Cardiac fibroblast (primary cell): ENCODE results near the gene CCNG1.

Source experiments
- DNase-seq, 2 donors: peaks; one replicate each; pipeline versions ENCODE4 v3.0.0 to v3.0.0-alpha.2; 2010; ENCODE audit warnings: low read depth in 2 of 2
- H3K4me3 ChIP-seq, 2 donors: replicated peaks in 1 of 2; 1 replicate in 1 of 2; 2 replicates in 1 of 2; pipeline ENCODE4 v1.5.1; 2011; ENCODE audit warnings: low read depth in 2 of 2, low read length in 2 of 2, mild to moderate bottlenecking in 2 of 2, moderate library complexity in 1 of 2
- TF ChIP-seq, protein P1 (sequence below): IDR thresholded peaks from one replicate; pipeline ENCODE4 v1.5.1; 2011; ENCODE audit warnings: low read depth, mild to moderate bottlenecking, low read length, inconsistent platforms

Gene CCNG1

GRCh38 chr5:163432544-163432943 is 4.9 kb upstream of the CCNG1 start:
- TF ChIP-seq, protein P1, sequence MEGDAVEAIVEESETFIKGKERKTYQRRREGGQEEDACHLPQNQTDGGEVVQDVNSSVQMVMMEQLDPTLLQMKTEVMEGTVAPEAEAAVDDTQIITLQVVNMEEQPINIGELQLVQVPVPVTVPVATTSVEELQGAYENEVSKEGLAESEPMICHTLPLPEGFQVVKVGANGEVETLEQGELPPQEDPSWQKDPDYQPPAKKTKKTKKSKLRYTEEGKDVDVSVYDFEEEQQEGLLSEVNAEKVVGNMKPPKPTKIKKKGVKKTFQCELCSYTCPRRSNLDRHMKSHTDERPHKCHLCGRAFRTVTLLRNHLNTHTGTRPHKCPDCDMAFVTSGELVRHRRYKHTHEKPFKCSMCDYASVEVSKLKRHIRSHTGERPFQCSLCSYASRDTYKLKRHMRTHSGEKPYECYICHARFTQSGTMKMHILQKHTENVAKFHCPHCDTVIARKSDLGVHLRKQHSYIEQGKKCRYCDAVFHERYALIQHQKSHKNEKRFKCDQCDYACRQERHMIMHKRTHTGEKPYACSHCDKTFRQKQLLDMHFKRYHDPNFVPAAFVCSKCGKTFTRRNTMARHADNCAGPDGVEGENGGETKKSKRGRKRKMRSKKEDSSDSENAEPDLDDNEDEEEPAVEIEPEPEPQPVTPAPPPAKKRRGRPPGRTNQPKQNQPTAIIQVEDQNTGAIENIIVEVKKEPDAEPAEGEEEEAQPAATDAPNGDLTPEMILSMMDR: no peak
- no peak for DNase-seq
- H3K4me3 ChIP-seq: no peak overlapping the region

- TF ChIP-seq, protein P1: no peak
- DNase-seq: peak; percentile 53 to 54
- no peak overlapping the region for H3K4me3 ChIP-seq
Measured at GRCh38 chr5:163433271-163433670, 4.1 kb upstream of the CCNG1 start.

- DNase-seq: peak; percentile 69 to 74
- H3K4me3 ChIP-seq: no peak overlapping the region
- TF ChIP-seq, protein P1: no peak
Measured at GRCh38 chr5:163434401-163434866, 3.0 kb upstream of the CCNG1 start.

DNA sequence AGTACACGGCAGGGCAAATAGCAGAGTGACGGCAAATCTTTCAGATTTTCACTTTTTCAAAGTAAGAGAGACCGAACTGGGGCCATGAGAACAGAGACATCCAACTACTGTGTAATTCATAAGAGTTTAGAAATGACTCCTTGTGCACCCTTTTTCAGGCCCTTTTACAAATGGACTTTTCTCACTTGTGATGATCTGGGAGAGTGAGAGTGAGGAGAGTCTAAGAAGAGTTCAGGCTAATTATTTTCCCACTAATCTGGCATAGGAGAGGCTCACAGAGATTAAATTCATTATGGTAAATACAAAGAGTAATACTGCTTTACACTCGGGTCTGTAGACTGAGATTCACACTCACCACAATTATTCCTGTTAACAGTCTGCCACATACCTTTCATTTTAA is 880 bp upstream of the CCNG1 start:
- TF ChIP-seq, protein P1: no peak
- no peak for DNase-seq
- no peak overlapping the region for H3K4me3 ChIP-seq

- TF ChIP-seq, protein P1: no peak
- H3K4me3 ChIP-seq: peak overlapping the region; percentile 84 to 87
- no peak for DNase-seq
Measured at GRCh38 chr5:163437011-163437308, 435 bp upstream of the CCNG1 start.

DNA sequence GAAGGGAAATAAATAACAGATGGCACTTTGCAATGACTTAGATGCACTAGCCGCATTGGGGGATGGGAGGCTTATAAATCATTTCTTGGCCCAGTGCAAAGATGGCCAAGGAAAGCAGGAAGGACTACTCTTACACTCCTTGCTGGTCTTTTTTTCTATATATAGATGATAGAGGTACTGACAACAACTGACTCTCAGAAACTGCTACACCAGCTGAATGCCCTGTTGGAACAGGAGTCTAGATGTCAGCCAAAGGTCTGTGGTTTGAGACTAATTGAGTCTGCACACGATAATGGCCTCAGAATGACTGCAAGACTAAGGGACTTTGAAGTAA is 1.7 kb downstream of the CCNG1 start:
- H3K4me3 ChIP-seq: peak overlapping the region in 1 of 2 donors; percentile 87
- peak; percentile 9 to 42 for DNase-seq
- TF ChIP-seq, protein P1: no peak

DNA sequence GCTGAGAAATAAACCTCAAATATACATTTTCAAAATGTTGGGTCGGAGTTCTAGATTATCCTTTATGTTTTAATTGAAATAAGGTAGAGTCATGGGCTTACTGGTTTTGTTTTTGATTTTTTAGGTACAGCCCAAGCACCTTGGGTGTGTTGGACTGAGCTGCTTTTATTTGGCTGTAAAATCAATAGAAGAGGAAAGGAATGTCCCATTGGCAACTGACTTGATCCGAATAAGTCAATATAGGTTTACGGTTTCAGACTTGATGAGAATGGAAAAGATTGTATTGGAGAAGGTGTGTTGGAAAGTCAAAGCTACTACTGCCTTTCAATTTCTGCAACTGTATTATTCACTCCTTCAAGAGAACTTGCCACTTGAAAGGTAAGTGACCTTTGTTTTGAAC is 3.6 kb downstream of the CCNG1 start:
- DNase-seq: no peak
- H3K4me3 ChIP-seq: no peak overlapping the region
- TF ChIP-seq, protein P1: no peak
